ENCODE results near the gene VWA8. TPM values are rescaled to one million over a fixed set of nuclear protein-coding genes. Genes with fewer than 3 reads are reported as not detected.
A peak's percentile ranks its signal among the peaks of the same experiment; 100 is the strongest.

The VWA8 gene
- total RNA-seq, 1 donor = 21.4 TPM

DNA sequence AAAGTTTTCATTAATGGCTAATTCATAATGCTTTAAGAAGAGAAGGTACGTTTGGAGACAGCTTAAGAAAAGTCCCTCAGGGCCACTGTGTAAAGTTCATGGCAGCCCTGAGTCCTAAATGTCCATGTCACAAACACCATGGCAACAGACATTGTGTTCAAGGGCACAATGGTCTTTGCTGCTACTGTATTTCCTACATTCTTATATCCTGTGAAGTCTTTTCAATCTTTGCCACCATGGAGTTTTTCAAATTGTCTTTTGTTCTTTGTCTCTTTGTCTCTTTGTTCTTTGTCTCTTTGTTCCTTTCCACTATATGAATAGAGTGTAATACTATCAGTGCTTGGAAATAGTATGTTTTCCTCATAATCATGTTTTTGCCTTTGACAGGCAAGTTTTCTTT, 178.8 kb downstream of the VWA8 start:
- Histone ChIP-seq H4K20me1 (ENCODE audit: insufficient read depth, low read length) (no peaks in the 10 kb centered on the region), H3K79me2 (ENCODE audit: insufficient read depth, low read length) (no peaks in the 10 kb centered on the region), H3K27me3 (ENCODE audit: insufficient read depth, low read length) (no peaks in the 10 kb centered on the region), H3K4me3 (ENCODE audit: insufficient read depth, low read length) (no peak overlapping the region), H2AFZ (ENCODE audit: low read length) (no peak overlapping the region), H3K36me3 (ENCODE audit: insufficient read depth, low read length) (no peaks in the 10 kb centered on the region), H3K9me3 (ENCODE audit: low read depth, low read length) (no peaks in the 10 kb centered on the region), H3K27ac (ENCODE audit: low read depth, low read length) (no peak overlapping the region), H3K4me2 (ENCODE audit: insufficient read depth, low read length) (no peak overlapping the region), H3K4me1 (ENCODE audit: insufficient read depth, low read length) (peaks cover 11% of the 10 kb centered on the region)
- no peak for DNase-seq (ENCODE audit: insufficient read length, low spot score, missing footprints)
- TF ChIP-seq CTCF (IDR thresholded peaks at IDR 0.05; ENCODE audit: extremely low read depth, low read depth, low read length) = no peak

DNA sequence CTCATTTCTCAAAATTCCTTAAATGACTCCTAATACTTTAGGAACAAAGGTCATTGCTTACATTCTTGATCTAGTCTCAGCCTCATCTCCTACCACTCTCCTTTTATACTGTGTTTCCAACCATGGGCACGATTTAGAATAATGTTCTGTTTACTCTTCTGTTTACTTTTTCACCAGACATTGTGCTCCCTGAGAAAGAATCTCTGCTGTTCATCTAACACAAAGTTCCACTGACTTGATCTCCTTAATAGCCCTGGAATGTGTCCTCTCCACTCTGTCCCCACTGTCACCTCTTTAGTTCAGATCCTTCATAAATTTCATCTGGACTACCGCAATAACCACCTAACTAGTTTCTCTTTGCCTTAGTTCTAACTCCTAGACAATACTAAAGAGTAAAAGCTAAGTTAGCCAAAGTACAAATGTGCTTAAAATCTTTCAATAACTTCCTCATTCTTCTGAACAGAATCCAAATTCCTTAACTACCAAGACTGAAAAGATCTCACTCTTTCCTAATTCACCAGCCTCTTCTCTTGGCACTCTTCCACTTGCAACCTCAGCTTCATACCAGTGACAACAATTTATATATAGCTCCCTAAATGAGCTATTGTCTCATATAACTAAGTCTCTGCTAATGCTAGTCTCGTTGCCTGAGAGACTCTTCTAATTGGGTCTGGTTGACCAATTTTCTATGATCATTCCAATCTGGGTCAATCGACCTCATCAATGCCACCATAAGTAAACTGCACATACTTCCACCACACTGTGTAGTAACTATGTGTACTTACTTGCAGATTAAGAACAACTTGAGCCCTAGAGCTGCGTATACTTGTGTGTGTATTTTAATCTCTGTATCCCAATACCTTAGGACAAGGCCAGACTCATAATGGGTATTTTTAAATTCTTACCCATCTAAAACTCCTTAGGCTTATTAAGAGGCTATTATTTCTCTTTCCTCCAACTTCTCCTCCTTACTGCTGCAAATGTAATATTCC, 179.9 kb downstream of the VWA8 start:
- peak overlapping the region; percentile 61 for H3K4me2 ChIP-seq (ENCODE audit: insufficient read depth, low read length)
- no peaks in the 10 kb centered on the region for H4K20me1 ChIP-seq (ENCODE audit: insufficient read depth, low read length)
- no peaks in the 10 kb centered on the region for H3K79me2 ChIP-seq (ENCODE audit: insufficient read depth, low read length)
- H3K4me1 ChIP-seq (ENCODE audit: insufficient read depth, low read length) = peaks cover 11% of the 10 kb centered on the region
- H3K27me3 ChIP-seq (ENCODE audit: insufficient read depth, low read length) = no peaks in the 10 kb centered on the region
- H2AFZ ChIP-seq (ENCODE audit: low read length) = no peak overlapping the region
- no peak overlapping the region for H3K4me3 ChIP-seq (ENCODE audit: insufficient read depth, low read length)
- H3K36me3 ChIP-seq (ENCODE audit: insufficient read depth, low read length) = no peaks in the 10 kb centered on the region
- H3K27ac ChIP-seq (ENCODE audit: low read depth, low read length) = peak overlapping the region; percentile 31
- no peak for TF ChIP-seq CTCF (IDR thresholded peaks at IDR 0.05; ENCODE audit: extremely low read depth, low read depth, low read length)
- no peaks in the 10 kb centered on the region for H3K9me3 ChIP-seq (ENCODE audit: low read depth, low read length)
- DNase-seq (ENCODE audit: insufficient read length, low spot score, missing footprints) = peak; percentile 66

- Histone ChIP-seq H3K4me3 (ENCODE audit: insufficient read depth, low read length) (no peak overlapping the region), H3K4me1 (ENCODE audit: insufficient read depth, low read length) (peaks cover under 1% of the 10 kb centered on the region), H4K20me1 (ENCODE audit: insufficient read depth, low read length) (no peaks in the 10 kb centered on the region), H3K4me2 (ENCODE audit: insufficient read depth, low read length) (no peak overlapping the region), H3K27me3 (ENCODE audit: insufficient read depth, low read length) (no peaks in the 10 kb centered on the region), H2AFZ (ENCODE audit: low read length) (no peak overlapping the region), H3K27ac (ENCODE audit: low read depth, low read length) (no peak overlapping the region), H3K79me2 (ENCODE audit: insufficient read depth, low read length) (no peaks in the 10 kb centered on the region), H3K36me3 (ENCODE audit: insufficient read depth, low read length) (no peaks in the 10 kb centered on the region), H3K9me3 (ENCODE audit: low read depth, low read length) (no peaks in the 10 kb centered on the region)
- DNase-seq (ENCODE audit: insufficient read length, low spot score, missing footprints) = no peak
- no peak for TF ChIP-seq CTCF (IDR thresholded peaks at IDR 0.05; ENCODE audit: extremely low read depth, low read depth, low read length)
These were observed 185.7 kb downstream of the VWA8 start for GRCh38 chr13:41775251-41775650.

- no peaks in the 10 kb centered on the region for H3K79me2 ChIP-seq (ENCODE audit: insufficient read depth, low read length)
- no peak overlapping the region for H2AFZ ChIP-seq (ENCODE audit: low read length)
- no peak for DNase-seq (ENCODE audit: insufficient read length, low spot score, missing footprints)
- no peaks in the 10 kb centered on the region for H4K20me1 ChIP-seq (ENCODE audit: insufficient read depth, low read length)
- no peak overlapping the region for H3K4me2 ChIP-seq (ENCODE audit: insufficient read depth, low read length)
- H3K27ac ChIP-seq (ENCODE audit: low read depth, low read length) = no peak overlapping the region
- no peaks in the 10 kb centered on the region for H3K4me1 ChIP-seq (ENCODE audit: insufficient read depth, low read length)
- H3K4me3 ChIP-seq (ENCODE audit: insufficient read depth, low read length) = no peak overlapping the region
- no peaks in the 10 kb centered on the region for H3K36me3 ChIP-seq (ENCODE audit: insufficient read depth, low read length)
- H3K9me3 ChIP-seq (ENCODE audit: low read depth, low read length) = no peaks in the 10 kb centered on the region
- H3K27me3 ChIP-seq (ENCODE audit: insufficient read depth, low read length) = no peaks in the 10 kb centered on the region
- no peak for TF ChIP-seq CTCF (IDR thresholded peaks at IDR 0.05; ENCODE audit: extremely low read depth, low read depth, low read length)
These were observed 186.2 kb downstream of the VWA8 start for GRCh38 chr13:41774605-41775218.
